ENCODE measurements around the gene SHTN1. TPM values are rescaled to one million over a fixed set of nuclear protein-coding genes. Genes with fewer than 3 reads are reported as not detected.

SHTN1 gene
- total and polyA plus RNA-seq, 2 of the 4 experiments (the other 2 are of a cell fraction) = 0.54 to 2.3 TPM

GRCh38 chr10:116961406-116962251 is 43.4 kb downstream of the SHTN1 start (continued):
- no peak for TF ChIP-seq BHLHE40 (IDR thresholded peaks at IDR 0.05; ENCODE audit: low read depth, low read length)

- Histone ChIP-seq H4K20me1 (ENCODE audit: insufficient read depth, low read length) (no peaks in the 10 kb centered on the region), H2BK120ac (ENCODE audit: low read depth, low read length) (no peak overlapping the region), H2AK9ac (replicated peaks; ENCODE audit: low read depth, low read length, poor library complexity) (no peak overlapping the region), H3K4ac (ENCODE audit: low read depth, low read length) (no peak overlapping the region), H3K27me3 (ENCODE audit: control insufficient read depth, insufficient read depth, low read length) (no peaks in the 10 kb centered on the region), H3K9me3 (ENCODE audit: control insufficient read depth, insufficient read depth, low read length) (no peaks in the 10 kb centered on the region), H3K36me3 (ENCODE audit: control insufficient read depth, insufficient read depth, low read length) (no peaks in the 10 kb centered on the region), H3K23ac (ENCODE audit: low read depth, low read length) (no peak overlapping the region), H3K4me3 (ENCODE audit: insufficient read depth, low read depth, low read length) (no peak overlapping the region), H4K5ac (ENCODE audit: low read depth, low read length) (no peak overlapping the region), H4K8ac (ENCODE audit: low read depth in 2 of 2, low read length in 2 of 2) (no peak overlapping the region), H3K79me1 (ENCODE audit: low read depth in 1 of 2, low read length in 2 of 2) (no peaks in the 10 kb centered on the region), H3K4me1 (ENCODE audit: control insufficient read depth, insufficient read depth, low read length) (no peaks in the 10 kb centered on the region), H3K9ac (ENCODE audit: low read depth, low read length) (no peak overlapping the region), H2BK15ac (ENCODE audit: low read depth, low read length) (no peak overlapping the region), H2BK5ac (ENCODE audit: low read depth, low read length, poor library complexity, severe bottlenecking) (no peak overlapping the region), H3K56ac (ENCODE audit: extremely low read depth, insufficient read depth, low read length) (no peak overlapping the region), H3K27ac (ENCODE audit: insufficient read depth, low read length) (no peak overlapping the region), H2AFZ (replicated peaks; ENCODE audit: low read length, poor library complexity) (no peak overlapping the region), H2AK5ac (ENCODE audit: low read depth, low read length) (no peak overlapping the region), H3K14ac (replicated peaks; ENCODE audit: low read depth, low read length) (no peak overlapping the region), H2BK20ac (ENCODE audit: low read depth, low read length) (no peak overlapping the region), H4K91ac (ENCODE audit: insufficient read depth, low read depth, low read length) (no peak overlapping the region), H3K18ac (ENCODE audit: low read depth, low read length) (no peak overlapping the region), H3K9me1 (ENCODE audit: insufficient read depth, low read length) (no peaks in the 10 kb centered on the region), H3K4me2 (ENCODE audit: low read depth, low read length) (no peak overlapping the region)
- CTCF ChIA-PET = no interaction called here
- BruUV-seq (replicated peaks) = no TSS peak
- DNase-seq (peak; percentile 49), ATAC-seq (ENCODE audit: low read depth) (no peak)
- POLR2A ChIA-PET (ENCODE audit: unreplicated experiment) = no interaction called here
- intact Hi-C loops (cut with micrococcal nuclease) = no loop called here
- TF ChIP-seq CHD1 (IDR thresholded peaks at IDR 0.05; ENCODE audit: low read depth, low read length) (no peak), CEBPB (IDR thresholded peaks at IDR 0.05; ENCODE audit: low read depth, low read length) (no peak), POLR2A (IDR thresholded peaks at IDR 0.05; ENCODE audit: low read depth, low read length) (no peak), RAD21 (IDR thresholded peaks at IDR 0.05; ENCODE audit: low read length) (no peak), NFE2L2 (IDR thresholded peaks at IDR 0.05; ENCODE audit: low read depth, low read length) (no peak), FOS (IDR thresholded peaks at IDR 0.05; ENCODE audit: low read depth, low read length) (no peak), MAFK (IDR thresholded peaks at IDR 0.05; ENCODE audit: low read depth, low read length) (no peak), RCOR1 (IDR thresholded peaks at IDR 0.05; ENCODE audit: insufficient replicate concordance, low read length) (no peak), SMC3 (IDR thresholded peaks at IDR 0.05; ENCODE audit: low read depth, low read length) (no peak), RFX5 (IDR thresholded peaks at IDR 0.05; ENCODE audit: low read depth, low read length) (no peak)
- TF ChIP-seq, protein P1, sequence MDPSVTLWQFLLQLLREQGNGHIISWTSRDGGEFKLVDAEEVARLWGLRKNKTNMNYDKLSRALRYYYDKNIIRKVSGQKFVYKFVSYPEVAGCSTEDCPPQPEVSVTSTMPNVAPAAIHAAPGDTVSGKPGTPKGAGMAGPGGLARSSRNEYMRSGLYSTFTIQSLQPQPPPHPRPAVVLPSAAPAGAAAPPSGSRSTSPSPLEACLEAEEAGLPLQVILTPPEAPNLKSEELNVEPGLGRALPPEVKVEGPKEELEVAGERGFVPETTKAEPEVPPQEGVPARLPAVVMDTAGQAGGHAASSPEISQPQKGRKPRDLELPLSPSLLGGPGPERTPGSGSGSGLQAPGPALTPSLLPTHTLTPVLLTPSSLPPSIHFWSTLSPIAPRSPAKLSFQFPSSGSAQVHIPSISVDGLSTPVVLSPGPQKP (IDR thresholded peaks at IDR 0.05; ENCODE audit: borderline replicate concordance, low read depth, low read length) = no peak
- no CpG with 5 or more reads among the region's 5 CpGs for WGBS, 2 experiments (ENCODE audit: extremely low coverage in 2 of 2, insufficient read length in 1 of 2)
- dilution Hi-C loops (cut with HindIII; ENCODE audit: low sequenced_read_pairs, unreplicated experiment) = no loop called here
- in situ Hi-C loops (cut with MboI; ENCODE audit: low sequenced_read_pairs) = no loop called here
These were observed 44.8 kb downstream of the SHTN1 start for GRCh38 chr10:116960066-116960776.
